ENCODE data around the gene HTR1B. TPM values are rescaled to one million over a fixed set of nuclear protein-coding genes. Genes with fewer than 3 reads are reported as not detected.

HTR1B gene
- total RNA-seq, 1 donor, result under 0.01 TPM

GRCh38 chr6:77457720-77458349, 5.5 kb downstream of the HTR1B start:
- peak; percentile 92 for DNase-seq (ENCODE audit: low read depth)
- no peak overlapping the region for H3K4me3 ChIP-seq (ENCODE audit: low read depth, low read length)
- TF ChIP-seq CTCF (IDR thresholded peaks at IDR 0.05; ENCODE audit: insufficient read depth, low read length), result peak; percentile 82

- peak; percentile 95 for DNase-seq (ENCODE audit: low read depth)
- no peak for TF ChIP-seq CTCF (IDR thresholded peaks at IDR 0.05; ENCODE audit: insufficient read depth, low read length)
- H3K4me3 ChIP-seq (ENCODE audit: low read depth, low read length), result no peak overlapping the region
Measured at GRCh38 chr6:77456531-77457248, 6.6 kb downstream of the HTR1B start.

- no peak overlapping the region for H3K4me3 ChIP-seq (ENCODE audit: low read depth, low read length)
- no peak for TF ChIP-seq CTCF (IDR thresholded peaks at IDR 0.05; ENCODE audit: insufficient read depth, low read length)
- DNase-seq (ENCODE audit: low read depth), result no peak
Measured at GRCh38 chr6:77455271-77455670, 8.0 kb downstream of the HTR1B start.

- no peak overlapping the region for H3K4me3 ChIP-seq (ENCODE audit: low read depth, low read length)
- TF ChIP-seq CTCF (IDR thresholded peaks at IDR 0.05; ENCODE audit: insufficient read depth, low read length), result no peak
- no peak for DNase-seq (ENCODE audit: low read depth)
Measured at GRCh38 chr6:77454386-77454785, 8.9 kb downstream of the HTR1B start.

GRCh38 chr6:77451466-77451865, 11.8 kb downstream of the HTR1B start:
- TF ChIP-seq CTCF (IDR thresholded peaks at IDR 0.05; ENCODE audit: insufficient read depth, low read length), result no peak
- H3K4me3 ChIP-seq (ENCODE audit: low read depth, low read length), result no peak overlapping the region
- DNase-seq (ENCODE audit: low read depth), result no peak

- no peak overlapping the region for H3K4me3 ChIP-seq (ENCODE audit: low read depth, low read length)
- peak; percentile 49 for DNase-seq (ENCODE audit: low read depth)
- TF ChIP-seq CTCF (IDR thresholded peaks at IDR 0.05; ENCODE audit: insufficient read depth, low read length), result peak; percentile 38
Measured at GRCh38 chr6:77450924-77451323, 12.4 kb downstream of the HTR1B start.

Measured in fibroblast of the aortic adventitia (primary cell).